GF-D8 (cell line): ENCODE measurements around the gene PPP3CA.
"Not testable (repeated sequence)": the region's sequence is repeated elsewhere in the genome, so short reads cannot be mapped to it uniquely, and the experiment has no call there.

ENCODE experiments used
- DNase-seq: peaks from one replicate; lab custom pipeline; 2025; lab: John Stamatoyannopoulos, UW

Gene PPP3CA

DNA sequence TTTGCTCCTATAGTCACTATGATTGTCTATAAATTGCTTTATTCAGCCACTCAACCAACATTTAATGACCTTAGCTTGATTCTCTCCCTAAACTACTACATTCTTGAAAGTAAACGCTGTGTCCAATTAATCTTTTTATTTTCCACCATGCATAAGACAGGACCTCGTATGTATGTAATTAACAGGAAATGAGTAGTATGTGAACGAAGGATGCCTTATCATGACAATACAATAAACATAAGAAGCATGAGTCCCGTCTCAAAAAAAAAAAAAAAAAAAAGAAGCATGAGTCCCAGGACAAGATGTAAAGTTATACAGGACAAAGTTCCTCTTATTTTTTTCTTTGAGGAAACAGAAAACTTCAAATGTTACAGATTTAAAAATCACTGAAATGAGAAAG is 92.5 kb downstream of the PPP3CA start:
- no peak for DNase-seq

GRCh38 chr4:101253121-101253520 is 94.2 kb downstream of the PPP3CA start:
- DNase-seq, result no peak

- no peak for DNase-seq
Measured at GRCh38 chr4:101252721-101253120, 94.6 kb downstream of the PPP3CA start.

DNA sequence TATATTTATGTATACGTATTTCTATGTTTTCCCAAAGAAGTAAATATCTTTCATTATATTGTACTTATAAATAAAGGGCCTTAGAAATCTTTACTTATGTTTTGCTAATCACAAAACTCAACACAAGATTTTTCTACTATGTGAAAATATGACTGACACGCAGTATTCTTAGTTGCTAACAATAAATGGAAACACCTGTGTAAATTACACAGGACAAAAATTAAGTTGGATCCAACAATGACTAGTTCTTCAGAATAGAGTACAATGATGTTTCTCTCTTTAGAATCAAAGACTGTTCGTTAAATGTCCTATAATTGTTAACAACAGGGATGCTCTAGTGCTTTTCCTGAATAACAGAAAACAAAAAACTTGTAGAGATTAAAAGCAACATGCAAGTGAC is 96.1 kb downstream of the PPP3CA start:
- DNase-seq, result no peak

DNA sequence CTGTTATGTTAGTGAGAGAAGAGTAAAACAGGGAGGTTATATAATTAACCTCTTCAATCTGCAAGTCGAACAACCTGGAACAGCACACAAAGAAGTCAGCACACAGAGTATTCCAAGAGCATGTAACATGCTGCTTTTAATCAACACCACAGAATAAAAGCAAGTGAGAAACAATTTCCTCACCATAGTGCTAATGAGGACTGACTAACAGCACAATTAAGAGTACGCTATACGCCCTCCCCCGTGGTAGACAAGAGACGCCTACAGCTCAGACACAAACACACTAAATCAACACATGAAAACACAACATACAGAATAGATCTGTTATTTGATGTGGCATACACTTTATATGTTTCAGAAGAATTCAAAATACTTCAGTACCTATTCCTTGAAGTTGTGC is 103.0 kb downstream of the PPP3CA start:
- no peak for DNase-seq

- no peak for DNase-seq
Measured at GRCh38 chr4:101242441-101242840, 104.9 kb downstream of the PPP3CA start.

- DNase-seq, result no peak
Measured at GRCh38 chr4:101240099-101240498, 107.2 kb downstream of the PPP3CA start.

- DNase-seq, result no peak
Measured at GRCh38 chr4:101239665-101240064, 107.7 kb downstream of the PPP3CA start.

DNA sequence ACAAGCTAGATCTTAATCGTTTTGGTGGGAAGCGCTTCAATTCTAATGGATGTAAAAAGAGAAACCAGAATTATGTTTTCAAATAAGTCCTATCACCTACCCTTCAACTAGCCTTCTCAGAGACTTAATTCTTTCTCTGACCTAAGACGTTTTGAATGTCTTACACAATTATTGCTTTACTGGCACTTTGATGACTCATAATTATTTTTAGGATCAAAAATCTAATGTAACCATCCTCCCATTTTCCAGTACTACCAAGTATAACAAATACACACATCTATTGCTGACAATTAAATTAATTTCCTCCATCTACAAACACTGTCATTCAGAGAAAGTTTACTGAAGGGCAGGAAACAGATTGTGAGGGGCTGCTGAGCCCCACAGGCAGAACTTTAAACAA is 108.6 kb downstream of the PPP3CA start:
- DNase-seq, result no peak

GRCh38 chr4:101237773-101238172 is 109.6 kb downstream of the PPP3CA start:
- DNase-seq, result no peak

GRCh38 chr4:101236097-101236496 is 111.2 kb downstream of the PPP3CA start:
- no peak for DNase-seq

GRCh38 chr4:101234141-101234540 is 113.2 kb downstream of the PPP3CA start:
- not testable (repeated sequence) for DNase-seq

- DNase-seq, result no peak
Measured at GRCh38 chr4:101232074-101232776, 115.1 kb downstream of the PPP3CA start.

GRCh38 chr4:101230801-101231426 is 116.4 kb downstream of the PPP3CA start:
- no peak for DNase-seq

- no peak for DNase-seq
Measured at GRCh38 chr4:101229116-101229515, 118.2 kb downstream of the PPP3CA start.

DNA sequence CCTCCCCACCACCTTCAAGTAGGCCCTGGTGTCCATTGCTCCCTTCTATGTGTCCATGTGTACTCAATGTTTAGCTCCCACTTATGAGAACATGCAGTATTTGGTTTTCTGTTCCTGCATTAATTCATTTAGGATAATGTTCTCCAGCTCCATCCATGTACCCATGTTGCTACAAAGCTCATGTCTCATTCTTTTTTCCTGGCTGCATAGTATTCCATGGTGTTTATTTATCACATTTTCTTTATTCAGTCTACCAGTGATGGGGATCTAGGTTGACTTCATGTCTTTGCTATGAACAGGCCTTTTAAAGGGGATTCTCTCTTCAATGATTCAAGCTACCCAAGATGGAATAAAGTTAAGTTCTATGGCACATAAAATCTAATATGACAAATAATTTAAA is 119.6 kb downstream of the PPP3CA start:
- no peak for DNase-seq

DNA sequence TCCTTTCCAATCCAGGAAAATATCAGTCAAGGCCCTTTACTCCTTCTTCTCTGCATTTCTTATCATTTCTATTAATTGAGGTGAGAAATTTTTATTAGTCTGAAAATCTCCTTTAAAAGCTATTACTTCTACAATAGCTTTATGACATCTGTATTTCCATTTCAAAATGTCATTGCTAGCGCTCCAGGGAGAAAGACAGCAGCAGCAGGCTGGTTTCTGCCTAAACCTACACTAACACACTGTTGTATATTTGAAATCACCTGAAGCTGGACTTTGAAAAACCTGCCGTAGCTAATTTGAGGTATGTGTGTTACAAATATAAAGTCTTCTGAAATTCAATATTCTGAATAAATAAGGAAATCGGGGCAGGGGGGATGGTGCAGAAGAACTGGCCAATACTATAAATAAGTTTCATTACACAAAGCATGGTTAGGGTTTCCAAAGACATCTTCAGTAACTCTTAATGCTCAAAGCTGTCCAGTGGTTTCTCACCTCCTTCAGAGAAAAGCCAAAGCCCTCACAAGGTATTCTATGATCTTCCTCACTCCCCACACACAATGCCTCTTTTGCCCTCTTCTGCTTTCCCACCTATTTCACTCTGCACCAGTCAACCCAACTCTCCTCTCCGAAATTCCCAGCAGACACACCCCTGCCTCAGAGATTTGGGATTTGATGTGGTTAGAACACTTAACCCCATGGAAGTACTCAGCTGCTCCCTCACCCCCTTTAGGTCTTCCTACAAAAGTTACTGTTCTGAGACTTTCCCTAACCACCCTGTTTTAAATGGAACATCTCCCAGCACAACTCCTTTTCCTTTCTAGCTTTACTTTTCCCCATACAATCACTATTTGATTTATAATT is 122.7 kb downstream of the PPP3CA start:
- no peak for DNase-seq

- DNase-seq, result no peak
Measured at GRCh38 chr4:101222156-101222845, 125.0 kb downstream of the PPP3CA start.

- DNase-seq, result no peak
Measured at GRCh38 chr4:101221294-101221693, 126.0 kb downstream of the PPP3CA start.

DNA sequence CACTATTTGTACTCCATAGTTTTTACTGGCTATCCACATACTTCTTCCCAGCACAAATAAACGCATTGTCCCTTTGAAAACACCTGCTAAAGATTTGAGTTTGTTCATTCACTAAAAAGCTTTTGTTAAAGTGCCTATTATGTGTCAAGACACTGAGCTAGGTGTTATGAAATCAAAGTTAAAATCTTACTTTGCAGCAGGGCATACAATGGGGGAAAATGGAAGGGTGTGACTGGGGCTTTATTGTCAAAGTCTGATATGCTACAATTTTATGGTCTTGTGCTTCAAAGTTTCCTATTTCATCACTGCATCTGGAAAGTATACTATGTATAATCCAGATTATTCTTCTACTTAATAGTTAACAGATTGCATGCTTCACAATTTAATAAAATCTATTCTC is 128.4 kb downstream of the PPP3CA start:
- no peak for DNase-seq

- no peak for DNase-seq
Measured at GRCh38 chr4:101218346-101218745, 129.0 kb downstream of the PPP3CA start.

DNA sequence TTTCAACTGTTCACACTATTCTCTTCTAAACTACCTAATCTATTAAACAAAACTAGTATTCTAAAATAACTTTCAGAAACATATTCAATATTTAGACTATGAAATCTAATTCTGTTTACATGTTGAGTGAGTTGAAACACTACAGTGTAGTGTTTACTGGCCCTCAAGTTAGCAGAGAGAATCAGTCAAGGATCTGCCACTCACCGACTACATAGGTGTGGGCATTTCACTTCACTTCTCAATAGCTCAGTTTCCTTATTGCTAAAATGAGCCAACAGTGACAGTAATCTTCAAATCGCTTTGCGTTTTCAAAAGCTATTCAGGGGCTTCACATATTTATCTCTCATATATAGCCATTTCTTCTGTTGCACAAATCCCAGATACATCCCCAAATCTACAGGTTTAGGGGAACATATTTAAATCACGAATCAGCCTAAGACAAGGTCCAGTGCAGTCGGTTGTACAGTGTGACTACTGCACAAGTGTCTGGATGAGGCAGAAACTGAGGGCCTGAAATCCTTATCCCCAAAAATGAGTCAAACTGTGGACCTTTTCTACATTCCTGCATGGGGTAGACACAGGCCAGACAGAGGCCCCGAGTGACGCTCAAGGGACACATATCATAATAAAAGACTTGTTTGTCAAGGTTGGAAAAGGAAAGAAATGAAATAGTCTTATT is 129.8 kb downstream of the PPP3CA start:
- DNase-seq, result no peak
